Mesenchymal stem cell (in vitro differentiated cells and primary cell): ENCODE measurements around the gene BCL2L1. TPM values are rescaled to one million over a fixed set of nuclear protein-coding genes. Genes with fewer than 3 reads are reported as not detected.

ENCODE experiments used
- DNase-seq: peaks from one replicate; pipeline ENCODE4 v3.0.0-alpha.2; 2013
- H2AFZ ChIP-seq: one replicate; pipeline ENCODE4 v1.6.1; 2013; ENCODE audit warnings: low read depth, mild to moderate bottlenecking, control low read depth, inconsistent platforms, low read length, moderate library complexity
- H2AK5ac ChIP-seq: 2 replicates; pipeline ENCODE4 v1.6.1; 2013; ENCODE audit warnings: low read length, moderate library complexity, mild to moderate bottlenecking, inconsistent platforms; ENCODE audit not compliant: severe bottlenecking
- H2BK120ac ChIP-seq: one replicate; pipeline ENCODE4 v1.6.1; 2013; ENCODE audit warnings: low read depth, mild to moderate bottlenecking, inconsistent platforms, low read length, moderate library complexity
- H2BK12ac ChIP-seq, 2 experiments: one replicate each; pipeline ENCODE4 v1.6.1; 2013; ENCODE audit warnings: inconsistent platforms in 2 of 2, low read length in 2 of 2, mild to moderate bottlenecking in 2 of 2, moderate library complexity in 2 of 2, control low read depth in 1 of 2
- H2BK15ac ChIP-seq: one replicate; pipeline ENCODE4 v1.6.1; 2013; ENCODE audit warnings: mild to moderate bottlenecking, low read depth, inconsistent platforms; ENCODE audit not compliant: poor library complexity, severe bottlenecking
- H2BK5ac ChIP-seq: 2 replicates; pipeline ENCODE4 v1.6.1; 2013; ENCODE audit warnings: low read depth, mild to moderate bottlenecking, low read length, control low read depth, inconsistent platforms; ENCODE audit not compliant: poor library complexity, severe bottlenecking
- H3K14ac ChIP-seq, 2 experiments: one replicate each; pipeline ENCODE4 v1.6.1; 2013; ENCODE audit warnings: inconsistent platforms in 2 of 2, low read length in 2 of 2, control low read depth in 1 of 2, mild to moderate bottlenecking in 1 of 2, moderate library complexity in 1 of 2
- H3K18ac ChIP-seq, 2 experiments: one replicate each; pipeline ENCODE4 v1.6.1; 2013; ENCODE audit warnings: inconsistent platforms in 2 of 2, low read length in 2 of 2, control low read depth in 1 of 2, low read depth in 1 of 2, mild to moderate bottlenecking in 1 of 2
- H3K23ac ChIP-seq, 2 experiments: one replicate each; pipeline ENCODE4 v1.6.1; 2013; ENCODE audit warnings: inconsistent platforms in 2 of 2, low read length in 2 of 2, mild to moderate bottlenecking in 2 of 2, moderate library complexity in 2 of 2, control low read depth in 1 of 2
- H3K27ac ChIP-seq: 2 replicates; pipeline ENCODE4 v1.5.1; 2013; ENCODE audit warnings: mild to moderate bottlenecking, moderate library complexity, low read length, control low read depth, inconsistent platforms; ENCODE audit not compliant: poor library complexity, severe bottlenecking
- H3K27me3 ChIP-seq, 2 experiments: 2 replicates each; pipeline versions ENCODE4 v1.6.1 to v1.7.0; 2013; ENCODE audit warnings: low read length in 2 of 2, mild to moderate bottlenecking in 2 of 2, moderate library complexity in 2 of 2, control low read depth in 1 of 2, inconsistent platforms in 1 of 2; ENCODE audit not compliant: control insufficient read depth in 1 of 2, insufficient read depth in 1 of 2
- H3K36me3 ChIP-seq, 2 experiments: 2 replicates each; pipeline versions ENCODE4 v1.6.1 to v1.7.0; 2013; ENCODE audit warnings: low read length in 2 of 2, control low read depth in 1 of 2, inconsistent platforms in 1 of 2, low read depth in 1 of 2, mild to moderate bottlenecking in 1 of 2; ENCODE audit not compliant: insufficient read depth in 2 of 2, control insufficient read depth in 1 of 2
- H3K4ac ChIP-seq, 2 experiments: one replicate each; pipeline ENCODE4 v1.6.1; 2013; ENCODE audit warnings: inconsistent platforms in 2 of 2, low read length in 2 of 2, mild to moderate bottlenecking in 2 of 2, moderate library complexity in 2 of 2, control low read depth in 1 of 2, low read depth in 1 of 2
- H3K4me1 ChIP-seq: 2 replicates; pipeline ENCODE4 v1.6.1; 2013; ENCODE audit warnings: low read depth, low read length, control low read depth; ENCODE audit not compliant: control insufficient read depth, insufficient read depth
- H3K4me2 ChIP-seq: 2 replicates; pipeline ENCODE4 v1.6.1; 2013; ENCODE audit warnings: low read length, mild to moderate bottlenecking, inconsistent platforms; ENCODE audit not compliant: poor library complexity, severe bottlenecking
- H3K4me3 ChIP-seq, 2 experiments: 2 replicates each; pipeline versions ENCODE4 v1.5.1 to v1.7.0; 2013; ENCODE audit warnings: low read length in 2 of 2, mild to moderate bottlenecking in 2 of 2, control low read depth in 1 of 2, low read depth in 1 of 2; ENCODE audit not compliant: insufficient read depth in 1 of 2
- H3K79me1 ChIP-seq: replicated peaks from 2 replicates; pipeline ENCODE4 v1.6.1; 2013; ENCODE audit warnings: mild to moderate bottlenecking, control low read depth, low read length, inconsistent platforms; ENCODE audit not compliant: poor library complexity, severe bottlenecking
- H3K9ac ChIP-seq: 2 replicates; pipeline ENCODE4 v1.7.0; 2013; ENCODE audit warnings: mild to moderate bottlenecking, low read length, moderate library complexity
- H3K9me3 ChIP-seq: 2 replicates; pipeline ENCODE4 v1.7.0; 2013; ENCODE audit warnings: mild to moderate bottlenecking, low read length; ENCODE audit not compliant: control insufficient read depth
- H4K8ac ChIP-seq: one replicate; pipeline ENCODE4 v1.6.1; 2013; ENCODE audit warnings: inconsistent platforms, mild to moderate bottlenecking, low read length, moderate library complexity
- H4K91ac ChIP-seq: one replicate; pipeline ENCODE4 v1.6.1; 2013; ENCODE audit warnings: mild to moderate bottlenecking, low read length, inconsistent platforms
- WGBS: methylation state at CpG from one replicate; pipeline ENCODE4 v1.1.7; 2013; ENCODE audit warnings: mixed read lengths; 5-methylcytosine and 5-hydroxymethylcytosine counted together
- polyA plus RNA-seq, 2 experiments: library from polyadenylated mRNA; stranded (reverse); fragments of 200-250 nt; gene quantifications; one replicate each; pipeline ENCODE4 v1.2.3, GENCODE V29; 2013

The BCL2L1 gene
- polyA plus RNA-seq (2013, experiment 1 of 2): 116 TPM
- polyA plus RNA-seq (2013, experiment 2 of 2): 114 TPM

DNA sequence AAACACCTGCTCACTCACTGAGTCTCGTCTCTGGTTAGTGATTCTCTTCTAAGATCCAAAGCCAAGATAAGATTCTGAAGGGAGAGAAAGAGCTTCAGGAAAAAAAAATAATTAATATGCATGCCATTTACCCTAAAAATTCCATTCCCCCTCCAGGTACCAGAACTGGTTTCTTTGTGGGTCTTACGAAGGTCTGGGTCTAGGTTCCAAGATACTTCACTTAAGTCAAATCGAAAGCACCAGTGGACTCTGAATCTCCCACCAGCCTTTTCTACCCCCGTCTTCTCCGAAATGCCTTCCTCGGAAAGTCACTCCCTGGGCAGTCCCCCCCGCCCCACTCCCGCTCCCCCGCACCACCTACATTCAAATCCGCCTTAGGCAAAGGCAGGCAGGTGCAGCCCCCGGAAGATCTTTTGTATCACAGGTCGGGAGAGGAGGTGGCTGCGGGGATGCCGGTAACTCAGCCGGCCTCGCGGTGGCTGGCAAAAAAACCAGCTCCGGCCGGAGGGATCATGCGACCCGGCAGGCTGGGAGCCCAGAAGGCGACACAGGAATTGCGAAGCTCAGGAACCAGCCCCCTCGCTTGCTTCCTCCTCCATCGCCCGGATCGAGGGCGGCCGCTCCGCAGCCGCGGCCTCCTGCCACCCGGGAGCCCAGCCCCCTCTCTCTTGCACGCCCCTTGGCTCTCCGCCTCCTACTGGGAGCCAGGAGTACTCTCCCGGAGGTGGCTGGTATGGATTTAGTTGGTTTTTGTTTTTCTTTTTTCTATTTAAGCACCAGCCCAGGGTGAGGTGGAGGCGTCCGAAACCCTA, at the start of gene BCL2L1:
BCL2L1 (minus strand) TSS at position 612 of the 812 bp plus-strand sequence. CDS start 650 bp downstream, outside the sequence.
- peak within 1 kb of the TSS; percentile 97 to 100 for H3K18ac ChIP-seq
- H3K9me3 ChIP-seq: no peaks in the 10 kb centered on the region
- peak within 1 kb of the TSS; percentile 73 for H2AFZ ChIP-seq
- peak within 1 kb of the TSS; percentile 9 to 87 for H2BK12ac ChIP-seq
- H4K91ac ChIP-seq: peak within 1 kb of the TSS; percentile 100
- H3K9ac ChIP-seq: peak within 1 kb of the TSS; percentile 100
- H3K79me1 ChIP-seq: no peaks in the 10 kb centered on the region
- peak within 1 kb of the TSS; percentile 99 for H2BK5ac ChIP-seq
- H3K4me2 ChIP-seq: peak within 1 kb of the TSS; percentile 88
- H3K36me3 ChIP-seq: peaks cover 17 to 42% of the 10 kb centered on the region in 2 experiments
- H3K23ac ChIP-seq: peak within 1 kb of the TSS in 1 of 2 experiments; percentile 66
- peak within 1 kb of the TSS; percentile 100 for H4K8ac ChIP-seq
- H3K14ac ChIP-seq: peak within 1 kb of the TSS in 1 of 2 experiments; percentile 96
- no peaks in the 10 kb centered on the region for H3K27me3 ChIP-seq
- H3K4ac ChIP-seq: peak within 1 kb of the TSS; percentile 93 to 99
- peak within 1 kb of the TSS; percentile 99 for H2AK5ac ChIP-seq
- 4% methylated on average over 26 of the region's 38 CpGs for WGBS
- peak within 1 kb of the TSS; percentile 100 for H2BK120ac ChIP-seq
- H3K4me3 ChIP-seq: peak within 1 kb of the TSS; percentile 86 to 92
- DNase-seq: peak; percentile 95
- peak within 1 kb of the TSS; percentile 99 for H3K27ac ChIP-seq
- H2BK15ac ChIP-seq: peak within 1 kb of the TSS; percentile 98
- H3K4me1 ChIP-seq: peaks cover 8% of the 10 kb centered on the region

DNA sequence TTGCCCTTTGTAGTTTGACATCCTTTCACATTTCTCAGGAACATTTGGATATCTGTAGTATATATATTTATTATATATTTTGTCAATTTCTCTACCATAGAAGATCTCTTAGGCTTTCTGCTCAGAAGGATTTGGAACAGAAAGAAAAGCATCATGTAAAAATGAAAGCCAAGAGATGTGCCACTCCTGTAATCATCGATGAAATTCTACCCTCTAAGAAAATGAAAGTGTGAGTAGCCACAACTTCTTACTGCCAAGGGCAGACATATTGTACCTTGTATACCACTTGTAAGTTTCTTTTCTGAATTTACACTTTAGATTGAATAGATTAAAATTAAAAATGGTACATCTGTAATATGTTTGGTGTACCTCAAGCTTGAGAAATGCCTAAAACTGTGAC, 47.6 kb upstream of the BCL2L1 start:
- no peaks in the 10 kb centered on the region for H3K9me3 ChIP-seq
- WGBS: 100% methylated on average over 1 of the region's 1 CpG
- peaks cover 30% of the 10 kb centered on the region for H3K79me1 ChIP-seq
- H4K91ac ChIP-seq: no peak overlapping the region
- H3K4me1 ChIP-seq: no peaks in the 10 kb centered on the region
- H4K8ac ChIP-seq: no peak overlapping the region
- no peak overlapping the region for H2AFZ ChIP-seq
- H3K4me3 ChIP-seq: peak overlapping the region in 1 of 2 experiments; percentile 51
- H2BK12ac ChIP-seq: no peak overlapping the region
- H3K18ac ChIP-seq: no peak overlapping the region
- DNase-seq: no peak
- no peak overlapping the region for H3K4ac ChIP-seq
- H2AK5ac ChIP-seq: no peak overlapping the region
- peak overlapping the region; percentile 63 for H3K9ac ChIP-seq
- H2BK120ac ChIP-seq: no peak overlapping the region
- no peak overlapping the region for H2BK5ac ChIP-seq
- no peak overlapping the region for H3K23ac ChIP-seq
- H3K27ac ChIP-seq: no peak overlapping the region
- H3K14ac ChIP-seq: no peak overlapping the region
- H3K36me3 ChIP-seq: peaks cover 0 to 11% of the 10 kb centered on the region in 2 experiments
- no peak overlapping the region for H2BK15ac ChIP-seq
- no peak overlapping the region for H3K4me2 ChIP-seq
- H3K27me3 ChIP-seq: no peaks in the 10 kb centered on the region

GRCh38 chr20:31769681-31770080, 47.0 kb upstream of the BCL2L1 start:
- Histone ChIP-seq H2BK120ac (no peak overlapping the region), H3K27ac (no peak overlapping the region), H3K23ac (no peak overlapping the region), H2AFZ (no peak overlapping the region), H3K4ac (no peak overlapping the region), H4K8ac (no peak overlapping the region), H3K36me3 (peaks cover 0 to 11% of the 10 kb centered on the region in 2 experiments), H3K9me3 (no peaks in the 10 kb centered on the region), H3K4me3 (no peak overlapping the region), H3K27me3 (no peaks in the 10 kb centered on the region), H2BK12ac (no peak overlapping the region), H3K79me1 (peaks cover 30% of the 10 kb centered on the region), H2BK5ac (no peak overlapping the region), H2AK5ac (no peak overlapping the region), H3K18ac (no peak overlapping the region), H3K9ac (peak overlapping the region; percentile 63), H3K4me2 (no peak overlapping the region), H4K91ac (no peak overlapping the region), H3K4me1 (no peaks in the 10 kb centered on the region), H3K14ac (no peak overlapping the region), H2BK15ac (no peak overlapping the region)
- no peak for DNase-seq
- 100% methylated on average over 5 of the region's 5 CpGs for WGBS

- no peak overlapping the region for H3K27ac ChIP-seq
- no peak overlapping the region for H2BK120ac ChIP-seq
- no peak for DNase-seq
- no peak overlapping the region for H4K91ac ChIP-seq
- H3K4me1 ChIP-seq: no peaks in the 10 kb centered on the region
- H3K18ac ChIP-seq: no peak overlapping the region
- H2AFZ ChIP-seq: no peak overlapping the region
- H3K27me3 ChIP-seq: no peaks in the 10 kb centered on the region
- no peak overlapping the region for H3K4me2 ChIP-seq
- 95% methylated on average over 3 of the region's 3 CpGs for WGBS
- peaks cover 27% of the 10 kb centered on the region for H3K79me1 ChIP-seq
- no peak overlapping the region for H4K8ac ChIP-seq
- no peak overlapping the region for H3K14ac ChIP-seq
- no peaks in the 10 kb centered on the region for H3K9me3 ChIP-seq
- H3K36me3 ChIP-seq: peaks cover 0 to 9% of the 10 kb centered on the region in 2 experiments
- no peak overlapping the region for H3K4me3 ChIP-seq
- no peak overlapping the region for H2BK15ac ChIP-seq
- no peak overlapping the region for H2BK12ac ChIP-seq
- no peak overlapping the region for H3K4ac ChIP-seq
- H2BK5ac ChIP-seq: no peak overlapping the region
- H3K23ac ChIP-seq: no peak overlapping the region
- no peak overlapping the region for H3K9ac ChIP-seq
- H2AK5ac ChIP-seq: no peak overlapping the region
These were observed 45.1 kb upstream of the BCL2L1 start for GRCh38 chr20:31767805-31768204.
